GM23338 (cell line): ENCODE measurements around the gene OLIG1.

Source experiments
- CREB1 ChIP-seq: fragments of 250-450 bp; sonication (Bioruptor Pico); IDR thresholded peaks from 2 replicates; pipeline ENCODE4 v1.5.0; 2020; ENCODE audit warnings: low read depth, mild to moderate bottlenecking, moderate library complexity
- CTCF ChIP-seq, 2 experiments: fragments of 200-600 bp in 1 of 2; sonication (generic) in 1 of 2; conservative IDR thresholded peaks; 2 replicates each; pipeline versions ENCODE4 v1.5.1 to v1.6.1; 2016 to 2017; ENCODE audit warnings: antibody characterized with exemption in 2 of 2, low read depth in 2 of 2, mild to moderate bottlenecking in 2 of 2, moderate library complexity in 1 of 2
- ETS1 ChIP-seq: IDR thresholded peaks from 2 replicates; pipeline ENCODE4 v1.6.1; 2016; ENCODE audit warnings: antibody characterized with exemption
- EZH2 ChIP-seq: fragments of 200-600 bp; sonication (generic); IDR thresholded peaks from one replicate; pipeline ENCODE4 v1.8.0; 2017; ENCODE audit warnings: antibody characterized with exemption, mild to moderate bottlenecking, low read depth; ENCODE audit not compliant: unreplicated experiment
- JUNB ChIP-seq: IDR thresholded peaks from one replicate; pipeline ENCODE4 v1.6.1; 2016; ENCODE audit warnings: antibody characterized with exemption; ENCODE audit not compliant: unreplicated experiment
- NANOG ChIP-seq: IDR thresholded peaks from 2 replicates; pipeline ENCODE4 v1.6.1; 2016; ENCODE audit warnings: antibody characterized with exemption, borderline replicate concordance
- POLR2AphosphoS5 ChIP-seq: IDR thresholded peaks from 2 replicates; pipeline ENCODE4 v1.6.1; 2016; ENCODE audit warnings: antibody characterized with exemption, low read depth
- REST ChIP-seq: IDR thresholded peaks from one replicate; pipeline ENCODE4 v1.6.1; 2018; ENCODE audit warnings: antibody characterized with exemption; ENCODE audit not compliant: unreplicated experiment
- ZNF114 ChIP-seq: fragments of 250-450 bp; sonication (Bioruptor Pico); IDR thresholded peaks from 2 replicates; pipeline ENCODE4 v1.5.0; 2020; ENCODE audit warnings: mild to moderate bottlenecking, moderate library complexity
- ZNF331 ChIP-seq: fragments of 250-450 bp; sonication (Bioruptor Pico); IDR thresholded peaks from 2 replicates; pipeline ENCODE4 v1.5.0; 2020; ENCODE audit warnings: low read depth, mild to moderate bottlenecking, moderate library complexity

GRCh38 chr21:33073636-33074035 is 3.7 kb downstream of the OLIG1 start:
- TF ChIP-seq EZH2 (no peak), CTCF (conservative IDR thresholded peaks at IDR 0.05; ENCODE audit: low read depth in 2 of 2) (no peak), POLR2AphosphoS5 (no peak), JUNB (no peak), REST (no peak), ETS1 (no peak), NANOG (no peak), CREB1 (CRISPR knock-in tag) (no peak), ZNF331 (CRISPR knock-in tag) (no peak), ZNF114 (CRISPR knock-in tag) (no peak)
